Ovary (tissue), 9 donors: ENCODE results near the gene EVC2. TPM values are rescaled to one million over a fixed set of nuclear protein-coding genes. Genes with fewer than 3 reads are reported as not detected.

Experiments
- DNase-seq, 5 donors: peaks; one replicate each; pipeline ENCODE4 v3.0.0-alpha.2; 2019 to 2020
- H3K27ac ChIP-seq, 2 donors: fragments of 200-600 bp; one replicate each; pipeline versions ENCODE4 v1.5.1 to v1.8.0; 2019 to 2022
- H3K27me3 ChIP-seq: fragments of 200-600 bp; one replicate; pipeline ENCODE4 v1.8.0; 2022
- H3K36me3 ChIP-seq: fragments of 200-600 bp; sonication (generic); one replicate; pipeline ENCODE4 v1.5.1; 2019
- H3K4me1 ChIP-seq: one replicate; pipeline ENCODE4 v1.8.1; 2013; ENCODE audit warnings: mild to moderate bottlenecking, moderate library complexity; ENCODE audit not compliant: insufficient read depth
- H3K4me3 ChIP-seq: fragments of 200-600 bp; sonication (generic); one replicate; pipeline ENCODE4 v1.5.1; 2017
- H3K9me3 ChIP-seq, 2 donors: fragments of 200-600 bp in 1 of 2; sonication (generic) in 1 of 2; one replicate each; pipeline versions ENCODE4 v1.5.1 to v1.8.1; 2013 to 2019; ENCODE audit warnings: mild to moderate bottlenecking in 1 of 2, moderate library complexity in 1 of 2
- CTCF ChIP-seq, 3 donors: fragments of 450-650 bp in 2 of 3; fragments of 200-600 bp in 1 of 3; IDR thresholded peaks; one replicate each; pipeline versions ENCODE4 v1.5.1 to v1.8.0; 2016 to 2022; ENCODE audit warnings: antibody characterized with exemption in 3 of 3, mild to moderate bottlenecking in 1 of 3
- EP300 ChIP-seq: sonication (generic); formaldehyde crosslinking; IDR thresholded peaks from one replicate; pipeline ENCODE4 v1.6.1; 2017; ENCODE audit warnings: antibody characterized with exemption
- POLR2A ChIP-seq: fragments of 450-650 bp; IDR thresholded peaks from one replicate; pipeline ENCODE4 v1.6.1; 2017; ENCODE audit warnings: antibody characterized with exemption, mild to moderate bottlenecking, moderate library complexity
- WGBS, 3 donors: extraction: QIAGEN DNeasy Blood & Tissue Kit in 1 of 3; methylation state at CpG; one replicate each; pipeline versions ENCODE4 v1.1.5 to v1.1.7; 2013 to 2017; 5-methylcytosine and 5-hydroxymethylcytosine counted together
- intact Hi-C, 4 donors: fragments of 100-400 bp; cut with DNase I; formaldehyde crosslinking; loops; one replicate each; pipeline versions ENCODE4 v1.11.0 to v1.15.1; 2022 to 2023
- polyA plus RNA-seq, 2 donors: library from polyadenylated mRNA; stranded (reverse); fragments of 200-250 nt in 1 of 2; fragments of 350-450 nt in 1 of 2; fragmentation: Illumina TruSeq in 1 of 2; extraction: RNeasy Lipid Tissue Mini Kit (QIAGEN cat#74804) in 1 of 2; gene quantifications; one replicate each; pipeline ENCODE4 v1.2.3, GENCODE V29; 2013 to 2014
- total RNA-seq, 7 donors: library from RNA; depleted of rRNA in 2 of 7; stranded (reverse); fragments of >200 nt in 2 of 7; fragmentation: NEBNext Ultra II Directional in 3 of 7; extraction: Animal tissue kit (Norgen Biotek cat#: 25700) in 3 of 7; gene quantifications; one replicate each; pipeline versions ENCODE4 v1.1.0 to v1.2.4, GENCODE V29; 2016 to 2023
- donor health status: DM: no; HTN: no; CAD: no; lungs with moderate emphysema.
- donor health status: DM: no; HTN: no; CAD: no.
- donor health status: Bipolar disorder and iron deficiency.
- donor health status: DM: yes; HTN: yes; CAD: no.
- donor health status: DM: no; HTN: no; CAD: no.
- donor health status: DM: yes; HTN: yes; CAD: no.

The EVC2 gene
- total and polyA plus RNA-seq, 9 donors = 8.1 to 19.4 (median 14.0) TPM

GRCh38 chr4:5592272-5592671 lies 116.1 kb downstream of the EVC2 start:
- WGBS, 3 donors = 90 to 96% (median 95%) methylated on average over 4 of the region's 4 CpGs
- no peaks in the 10 kb centered on the region for H3K27me3 ChIP-seq
- H3K9me3 ChIP-seq = no peaks in the 10 kb centered on the region
- TF ChIP-seq POLR2A (no peak), CTCF (IDR thresholded peaks at IDR 0.05) (no peak), EP300 (no peak)
- no peaks in the 10 kb centered on the region for H3K4me1 ChIP-seq
- intact Hi-C loops = no loop called here
- no peak overlapping the region for H3K4me3 ChIP-seq
- no peak for DNase-seq
- H3K27ac ChIP-seq = no peak overlapping the region
- no peaks in the 10 kb centered on the region for H3K36me3 ChIP-seq

- Histone ChIP-seq H3K4me3 (no peak overlapping the region), H3K36me3 (no peaks in the 10 kb centered on the region), H3K27me3 (no peaks in the 10 kb centered on the region), H3K9me3 (no peaks in the 10 kb centered on the region), H3K27ac (no peak overlapping the region), H3K4me1 (no peaks in the 10 kb centered on the region)
- 97 to 99% (median 98%) methylated on average over 2 of the region's 2 CpGs for WGBS, 3 donors
- no peak for TF ChIP-seq EP300
- TF ChIP-seq CTCF (IDR thresholded peaks at IDR 0.05) = no peak
- TF ChIP-seq POLR2A = no peak
- intact Hi-C loops = no loop called here
- no peak for DNase-seq
Measured at GRCh38 chr4:5589495-5589894, 118.9 kb downstream of the EVC2 start.

GRCh38 chr4:5588046-5588445 lies 120.3 kb downstream of the EVC2 start:
- WGBS, 3 donors = 98 to 100% (median 98%) methylated on average over 1 of the region's 1 CpG
- no peaks in the 10 kb centered on the region for H3K36me3 ChIP-seq
- no peak overlapping the region for H3K4me3 ChIP-seq
- DNase-seq = no peak
- no peak overlapping the region for H3K27ac ChIP-seq
- no peaks in the 10 kb centered on the region for H3K9me3 ChIP-seq
- TF ChIP-seq POLR2A = no peak
- no peak for TF ChIP-seq EP300
- no peak for TF ChIP-seq CTCF (IDR thresholded peaks at IDR 0.05)
- intact Hi-C loops = no loop called here
- H3K4me1 ChIP-seq = no peaks in the 10 kb centered on the region
- no peaks in the 10 kb centered on the region for H3K27me3 ChIP-seq

GRCh38 chr4:5575941-5576340 lies 132.4 kb downstream of the EVC2 start:
- intact Hi-C loops = no loop called here
- TF ChIP-seq CTCF (IDR thresholded peaks at IDR 0.05) (no peak), POLR2A (no peak), EP300 (no peak)
- H3K27ac ChIP-seq = no peak overlapping the region
- no peaks in the 10 kb centered on the region for H3K36me3 ChIP-seq
- H3K9me3 ChIP-seq = no peaks in the 10 kb centered on the region
- no peak for DNase-seq
- 65 to 92% (median 90%) methylated on average over 5 of the region's 5 CpGs for whole genome bisulfite sequencing, 3 donors
- no peak overlapping the region for H3K4me3 ChIP-seq
- H3K4me1 ChIP-seq = no peaks in the 10 kb centered on the region
- H3K27me3 ChIP-seq = no peaks in the 10 kb centered on the region

GRCh38 chr4:5574386-5574785 lies 134.0 kb downstream of the EVC2 start:
- Histone ChIP-seq H3K27ac (no peak overlapping the region), H3K27me3 (no peaks in the 10 kb centered on the region), H3K4me3 (no peak overlapping the region), H3K36me3 (no peaks in the 10 kb centered on the region), H3K9me3 (no peaks in the 10 kb centered on the region), H3K4me1 (no peaks in the 10 kb centered on the region)
- WGBS, 3 donors = 89 to 94% (median 91%) methylated on average over 5 of the region's 5 CpGs
- intact Hi-C loops = no loop called here
- no peak for DNase-seq
- TF ChIP-seq EP300 = no peak
- TF ChIP-seq POLR2A = no peak
- TF ChIP-seq CTCF (IDR thresholded peaks at IDR 0.05) = no peak
